Neural cell (in vitro differentiated cells): Measurements from ENCODE around the gene CALHM6. TPM values are rescaled to one million over a fixed set of nuclear protein-coding genes. Genes with fewer than 3 reads are reported as not detected.

ENCODE experiments used
- H2AFZ ChIP-seq: fragments of 200-600, 300-800 bp; sonication (generic), shearing (Covaris generic); 2 replicates; pipeline ENCODE4 v1.6.0; 2014; ENCODE audit warnings: low read depth, mild to moderate bottlenecking, antibody characterized with exemption, low read length, moderate library complexity
- H3F3A ChIP-seq: fragments of 200-600 bp; shearing (Covaris generic); 2 replicates; pipeline ENCODE4 v1.6.1; 2016; ENCODE audit warnings: mild to moderate bottlenecking, moderate library complexity, mixed read lengths, antibody characterized with exemption, low read length; ENCODE audit not compliant: insufficient read depth, poor library complexity, severe bottlenecking
- H3K27ac ChIP-seq: fragments of 200-600, 300-800 bp; sonication (generic), shearing (Covaris generic); 2 replicates; pipeline ENCODE4 v1.5.1; 2014; ENCODE audit warnings: mild to moderate bottlenecking, low read length, moderate library complexity
- H3K27me3 ChIP-seq: fragments of 300-800, 200-600 bp; sonication (generic), shearing (Covaris generic); 2 replicates; pipeline ENCODE4 v1.6.0; 2014; ENCODE audit warnings: mild to moderate bottlenecking, low read depth, low read length, moderate library complexity; ENCODE audit not compliant: insufficient read depth
- H3K36me3 ChIP-seq: fragments of 300-800, 200-600 bp; sonication (generic), shearing (Covaris generic); 2 replicates; pipeline ENCODE4 v1.5.1; 2014; ENCODE audit warnings: mild to moderate bottlenecking, antibody characterized with exemption, low read length, moderate library complexity; ENCODE audit not compliant: insufficient read depth
- H3K4me2 ChIP-seq: fragments of 300-800, 200-600 bp; sonication (generic), shearing (Covaris generic); 2 replicates; pipeline ENCODE4 v1.6.0; 2014; ENCODE audit warnings: mild to moderate bottlenecking, low read length
- H3K4me3 ChIP-seq: fragments of 300-800, 200-600 bp; sonication (generic), shearing (Covaris generic); 2 replicates; pipeline ENCODE4 v1.5.1; 2014; ENCODE audit warnings: mild to moderate bottlenecking, low read length, moderate library complexity
- H3K79me2 ChIP-seq: fragments of 200-600 bp; shearing (Covaris generic); replicated peaks from 2 replicates; pipeline ENCODE4 v1.6.0; 2014; ENCODE audit warnings: mild to moderate bottlenecking, low read length, moderate library complexity; ENCODE audit not compliant: insufficient read depth
- H3K9ac ChIP-seq: fragments of 300-800, 200-600 bp; sonication (generic), shearing (Covaris generic); 2 replicates; pipeline ENCODE4 v1.6.1; 2016; ENCODE audit warnings: mild to moderate bottlenecking, low read length, mixed read lengths
- H3K9me2 ChIP-seq: fragments of 200-600 bp; shearing (Covaris generic); 2 replicates; pipeline ENCODE4 v1.6.1; 2016; ENCODE audit warnings: mild to moderate bottlenecking, low read length, mixed read lengths; ENCODE audit not compliant: insufficient read depth
- H3K9me3 ChIP-seq: fragments of 200-600, 300-800 bp; sonication (generic), shearing (Covaris generic); 2 replicates; pipeline ENCODE4 v1.6.1; 2016; ENCODE audit warnings: mild to moderate bottlenecking, mixed run types, low read length, moderate library complexity, mixed read lengths
- H4K20me1 ChIP-seq: fragments of 200-600 bp; shearing (Covaris generic); 2 replicates; pipeline ENCODE4 v1.6.1; 2016; ENCODE audit warnings: mild to moderate bottlenecking, mixed run types; ENCODE audit not compliant: insufficient read depth
- CTCF ChIP-seq: fragments of 450-650 bp; IDR thresholded peaks from 2 replicates; pipeline ENCODE4 v1.5.1; 2014; ENCODE audit warnings: antibody characterized with exemption, mild to moderate bottlenecking, moderate library complexity; ENCODE audit not compliant: poor library complexity, severe bottlenecking
- EP300 ChIP-seq: fragments of 450-650 bp; conservative IDR thresholded peaks from 2 replicates; pipeline ENCODE4 v1.6.1; 2014; ENCODE audit warnings: antibody characterized with exemption, mild to moderate bottlenecking, moderate library complexity; ENCODE audit not compliant: poor library complexity, severe bottlenecking
- EZH2 ChIP-seq: fragments of 200-600, 300-800 bp; shearing (Covaris generic), sonication (generic); IDR thresholded peaks from 2 replicates; pipeline ENCODE4 v1.6.1; 2014; ENCODE audit warnings: antibody characterized with exemption, low read length, borderline replicate concordance, mild to moderate bottlenecking; ENCODE audit not compliant: insufficient read depth, poor library complexity, severe bottlenecking
- MXI1 ChIP-seq: fragments of 450-650 bp; conservative IDR thresholded peaks from 2 replicates; pipeline ENCODE4 v1.6.1; 2014; ENCODE audit warnings: antibody characterized with exemption, mild to moderate bottlenecking; ENCODE audit not compliant: poor library complexity, severe bottlenecking
- POLR2AphosphoS5 ChIP-seq: IDR thresholded peaks from 2 replicates; pipeline ENCODE4 v1.6.1; 2012
- RAD21 ChIP-seq: fragments of 450-650 bp; conservative IDR thresholded peaks from 2 replicates; pipeline ENCODE4 v1.6.1; 2014; ENCODE audit warnings: antibody characterized with exemption, mild to moderate bottlenecking, moderate library complexity
- REST ChIP-seq: IDR thresholded peaks from 2 replicates; pipeline ENCODE4 v1.6.1; 2012; ENCODE audit warnings: borderline replicate concordance
- SMC3 ChIP-seq: fragments of 450-650 bp; conservative IDR thresholded peaks from 2 replicates; pipeline ENCODE4 v1.6.1; 2014; ENCODE audit warnings: antibody characterized with exemption, mild to moderate bottlenecking, moderate library complexity; ENCODE audit not compliant: poor library complexity
- TAF1 ChIP-seq: IDR thresholded peaks from 2 replicates; pipeline ENCODE4 v1.6.1; 2012; ENCODE audit warnings: low read depth
- polyA plus RNA-seq: library from polyadenylated mRNA; depleted of rRNA; stranded (reverse); fragments of >200 nt; gene quantifications from 2 replicates; pipeline ENCODE4 v1.2.3, GENCODE V29; 2014

The CALHM6 gene
- polyA plus RNA-seq, 1 donor from 2014 or later: 12.0 TPM

- no peak overlapping the region for H3K4me2 ChIP-seq
- H3K4me3 ChIP-seq: no peak overlapping the region
- no peaks in the 10 kb centered on the region for H3K79me2 ChIP-seq
- H4K20me1 ChIP-seq: no peaks in the 10 kb centered on the region
- H3F3A ChIP-seq: no peaks in the 10 kb centered on the region
- H3K27ac ChIP-seq: no peak overlapping the region
- H3K9me2 ChIP-seq: no peaks in the 10 kb centered on the region
- H2AFZ ChIP-seq: no peak overlapping the region
- TF ChIP-seq MXI1 (no peak), CTCF (no peak), POLR2AphosphoS5 (no peak), EP300 (no peak), EZH2 (no peak), RAD21 (no peak), REST (no peak)
- H3K27me3 ChIP-seq: peaks cover 15% of the 10 kb centered on the region
- no peaks in the 10 kb centered on the region for H3K9me3 ChIP-seq
- no peaks in the 10 kb centered on the region for H3K36me3 ChIP-seq
- H3K9ac ChIP-seq: no peak overlapping the region
Observed at GRCh38 chr6:116465246-116465645, 4.1 kb downstream of the CALHM6 start.

GRCh38 chr6:116467096-116467495 is 5.9 kb downstream of the CALHM6 start:
- no peaks in the 10 kb centered on the region for H4K20me1 ChIP-seq
- H3K4me2 ChIP-seq: no peak overlapping the region
- no peak overlapping the region for H2AFZ ChIP-seq
- no peaks in the 10 kb centered on the region for H3K79me2 ChIP-seq
- no peaks in the 10 kb centered on the region for H3K9me3 ChIP-seq
- H3K36me3 ChIP-seq: no peaks in the 10 kb centered on the region
- TF ChIP-seq REST (no peak), SMC3 (no peak), CTCF (no peak), EP300 (no peak), TAF1 (no peak), EZH2 (no peak), MXI1 (no peak), POLR2AphosphoS5 (no peak), RAD21 (no peak)
- no peaks in the 10 kb centered on the region for H3F3A ChIP-seq
- H3K9ac ChIP-seq: no peak overlapping the region
- H3K27me3 ChIP-seq: no peaks in the 10 kb centered on the region
- H3K9me2 ChIP-seq: no peaks in the 10 kb centered on the region
- H3K4me3 ChIP-seq: no peak overlapping the region
- H3K27ac ChIP-seq: no peak overlapping the region
